MM.1S (cell line): Measurements from ENCODE around the gene POLD1.

Source experiments
- DNase-seq: peaks from one replicate; pipeline ENCODE4 v3.0.0-alpha.2; 2015
- H2AFZ ChIP-seq: fragments of 300-600 bp; sonication (generic); 2 replicates; pipeline ENCODE4 v1.6.0; 2016; ENCODE audit warnings: antibody characterized with exemption, low read length
- H3F3A ChIP-seq: fragments of 300-600 bp; sonication (generic); 2 replicates; pipeline ENCODE4 v1.6.1; 2016; ENCODE audit warnings: mild to moderate bottlenecking, antibody characterized with exemption, low read length, moderate library complexity, mixed read lengths; ENCODE audit not compliant: insufficient read depth
- H3K27ac ChIP-seq: fragments of 300-600 bp; sonication (generic); 2 replicates; pipeline ENCODE4 v1.5.1; 2016; ENCODE audit warnings: mild to moderate bottlenecking, low read length
- H3K27me3 ChIP-seq: fragments of 300-600 bp; sonication (generic); replicated peaks from 2 replicates; pipeline ENCODE4 v1.6.0; 2016; ENCODE audit warnings: low read length; ENCODE audit not compliant: insufficient read depth
- H3K36me3 ChIP-seq: fragments of 300-600 bp; sonication (generic); replicated peaks from 2 replicates; pipeline ENCODE4 v1.6.1; 2016; ENCODE audit warnings: mild to moderate bottlenecking, low read length, mixed read lengths; ENCODE audit not compliant: insufficient read depth
- H3K4me1 ChIP-seq: fragments of 300-600 bp; sonication (generic); 2 replicates; pipeline ENCODE4 v1.6.1; 2016; ENCODE audit warnings: low read length, mixed read lengths
- H3K4me2 ChIP-seq: fragments of 300-600 bp; sonication (generic); 2 replicates; pipeline ENCODE4 v1.6.0; 2016; ENCODE audit warnings: low read depth, low read length
- H3K4me3 ChIP-seq: fragments of 300-600 bp; sonication (generic); 2 replicates; pipeline ENCODE4 v1.5.1; 2016; ENCODE audit warnings: low read length, mixed read lengths
- H3K79me2 ChIP-seq: fragments of 300-600 bp; sonication (generic); 2 replicates; pipeline ENCODE4 v1.6.1; 2016; ENCODE audit warnings: mixed run types, low read length, mixed read lengths
- H3K9ac ChIP-seq: fragments of 300-600 bp; sonication (generic); 2 replicates; pipeline ENCODE4 v1.6.1; 2016; ENCODE audit warnings: low read length, mixed read lengths
- H3K9me2 ChIP-seq: fragments of 300-600 bp; sonication (generic); replicated peaks from 2 replicates; pipeline ENCODE4 v1.6.1; 2016; ENCODE audit warnings: mild to moderate bottlenecking, low read length, mixed read lengths; ENCODE audit not compliant: insufficient read depth
- H3K9me3 ChIP-seq: fragments of 300-600 bp; sonication (generic); replicated peaks from 2 replicates; pipeline ENCODE4 v1.6.1; 2016; ENCODE audit warnings: mild to moderate bottlenecking, low read length, mixed read lengths; ENCODE audit not compliant: insufficient read depth
- H4K20me1 ChIP-seq: fragments of 300-600 bp; sonication (generic); 2 replicates; pipeline ENCODE4 v1.6.1; 2016; ENCODE audit warnings: mild to moderate bottlenecking, low read length, moderate library complexity, mixed read lengths; ENCODE audit not compliant: insufficient read depth
- CTCF ChIP-seq: fragments of 300-600 bp; sonication (generic); IDR thresholded peaks from 2 replicates; pipeline ENCODE4 v1.5.1; 2016; ENCODE audit warnings: antibody characterized with exemption, low read length, mixed read lengths
- EZH2 ChIP-seq: fragments of 300-600 bp; sonication (generic); optimal IDR thresholded peaks from 2 replicates; pipeline ENCODE3; 2017; ENCODE audit warnings: low read depth, mild to moderate bottlenecking, antibody characterized with exemption, low read length, mixed read lengths
- EZH2phosphoT487 ChIP-seq: fragments of 300-600 bp; sonication (generic); IDR thresholded peaks from 2 replicates; pipeline ENCODE4 v1.6.1; 2018; ENCODE audit warnings: antibody characterized with exemption, low read length

Gene POLD1

GRCh38 chr19:50412419-50412818, 28.3 kb downstream of the POLD1 start:
- no peak for TF ChIP-seq CTCF
- TF ChIP-seq EZH2, result no peak
- no peak for TF ChIP-seq EZH2phosphoT487

GRCh38 chr19:50413096-50413495, 28.9 kb downstream of the POLD1 start:
- Histone ChIP-seq H3F3A (no peaks in the 10 kb centered on the region; the same call in 1 of the 2 replicates), H3K4me1 (peaks cover 9% of the 10 kb centered on the region), H2AFZ (no peak overlapping the region), H3K27ac (no peak overlapping the region), H3K4me2 (no peak overlapping the region), H3K9me2 (no peaks in the 10 kb centered on the region), H4K20me1 (no peaks in the 10 kb centered on the region), H3K9ac (no peak overlapping the region), H3K27me3 (no peaks in the 10 kb centered on the region), H3K9me3 (no peaks in the 10 kb centered on the region), H3K79me2 (no peaks in the 10 kb centered on the region), H3K36me3 (no peaks in the 10 kb centered on the region), H3K4me3 (no peak overlapping the region)
- no peak for DNase-seq
- TF ChIP-seq EZH2phosphoT487, result no peak
- TF ChIP-seq CTCF, result no peak
- TF ChIP-seq EZH2, result no peak

More at GRCh38 chr19:50412419-50412818, 28.3 kb downstream of the POLD1 start:
- H3K9me3 ChIP-seq, result no peaks in the 10 kb centered on the region
- no peaks in the 10 kb centered on the region for H3K27me3 ChIP-seq
- H3K4me2 ChIP-seq, result no peak overlapping the region
- no peak overlapping the region for H3K4me3 ChIP-seq
- H3K4me1 ChIP-seq, result peaks cover 9% of the 10 kb centered on the region
- no peaks in the 10 kb centered on the region for H3K9me2 ChIP-seq
- H3K27ac ChIP-seq, result no peak overlapping the region
- no peaks in the 10 kb centered on the region for H3K79me2 ChIP-seq
- DNase-seq, result no peak
- H2AFZ ChIP-seq, result no peak overlapping the region
- no peaks in the 10 kb centered on the region for H4K20me1 ChIP-seq
- no peaks in the 10 kb centered on the region; the same call in 1 of the 2 replicates for H3F3A ChIP-seq
- H3K9ac ChIP-seq, result no peak overlapping the region
- no peaks in the 10 kb centered on the region for H3K36me3 ChIP-seq

GRCh38 chr19:50413531-50413930, 29.4 kb downstream of the POLD1 start:
- Histone ChIP-seq H3K36me3 (no peaks in the 10 kb centered on the region), H3K4me2 (no peak overlapping the region), H3K9me2 (no peaks in the 10 kb centered on the region), H4K20me1 (no peaks in the 10 kb centered on the region), H3F3A (no peaks in the 10 kb centered on the region; the same call in 1 of the 2 replicates), H3K27me3 (no peaks in the 10 kb centered on the region), H3K79me2 (no peaks in the 10 kb centered on the region), H3K4me3 (no peak overlapping the region), H2AFZ (no peak overlapping the region), H3K4me1 (peaks cover 13% of the 10 kb centered on the region), H3K9me3 (no peaks in the 10 kb centered on the region), H3K27ac (no peak overlapping the region), H3K9ac (no peak overlapping the region)
- DNase-seq, result no peak
- TF ChIP-seq EZH2 (no peak), CTCF (no peak), EZH2phosphoT487 (no peak)
